ENCODE data around the gene SMPD3. TPM values are rescaled to one million over a fixed set of nuclear protein-coding genes. Genes with fewer than 3 reads are reported as not detected.

Gene SMPD3
- total RNA-seq, 4 donors from 2014 or later: 0.20 to 3.3 (median 0.63) TPM

DNA sequence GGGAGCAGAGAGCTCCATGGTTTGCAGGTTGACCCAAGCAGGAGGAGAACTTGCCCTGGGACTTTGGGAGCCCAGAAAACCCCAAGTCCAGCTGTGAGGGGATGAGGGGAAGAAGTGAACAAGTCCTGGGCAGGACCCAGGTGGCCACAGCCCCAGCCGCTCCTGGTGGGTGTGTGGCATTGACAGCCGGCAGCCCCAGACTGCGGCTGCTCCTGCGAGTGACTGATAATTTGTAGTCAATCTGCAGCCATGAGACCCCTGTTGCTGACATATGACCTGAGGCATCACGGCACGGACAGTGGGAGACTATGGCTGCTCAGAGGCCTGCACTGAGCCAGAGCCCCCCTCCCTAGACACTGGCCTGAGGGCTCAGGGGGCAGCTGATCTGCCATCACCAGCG is 71.1 kb downstream of the SMPD3 start:
- DNase-seq (ENCODE audit: low spot score in 2 of 2): no peak
- TF ChIP-seq EP300 (IDR thresholded peaks at IDR 0.05) (no peak), POLR2A (IDR thresholded peaks at IDR 0.05) (no peak)
- TF ChIP-seq, protein P1, sequence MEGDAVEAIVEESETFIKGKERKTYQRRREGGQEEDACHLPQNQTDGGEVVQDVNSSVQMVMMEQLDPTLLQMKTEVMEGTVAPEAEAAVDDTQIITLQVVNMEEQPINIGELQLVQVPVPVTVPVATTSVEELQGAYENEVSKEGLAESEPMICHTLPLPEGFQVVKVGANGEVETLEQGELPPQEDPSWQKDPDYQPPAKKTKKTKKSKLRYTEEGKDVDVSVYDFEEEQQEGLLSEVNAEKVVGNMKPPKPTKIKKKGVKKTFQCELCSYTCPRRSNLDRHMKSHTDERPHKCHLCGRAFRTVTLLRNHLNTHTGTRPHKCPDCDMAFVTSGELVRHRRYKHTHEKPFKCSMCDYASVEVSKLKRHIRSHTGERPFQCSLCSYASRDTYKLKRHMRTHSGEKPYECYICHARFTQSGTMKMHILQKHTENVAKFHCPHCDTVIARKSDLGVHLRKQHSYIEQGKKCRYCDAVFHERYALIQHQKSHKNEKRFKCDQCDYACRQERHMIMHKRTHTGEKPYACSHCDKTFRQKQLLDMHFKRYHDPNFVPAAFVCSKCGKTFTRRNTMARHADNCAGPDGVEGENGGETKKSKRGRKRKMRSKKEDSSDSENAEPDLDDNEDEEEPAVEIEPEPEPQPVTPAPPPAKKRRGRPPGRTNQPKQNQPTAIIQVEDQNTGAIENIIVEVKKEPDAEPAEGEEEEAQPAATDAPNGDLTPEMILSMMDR (IDR thresholded peaks at IDR 0.05): no peak
- 80 to 88% methylated on average over 3 to 6 of the region's 7 CpGs for WGBS, 2 donors
- no peaks in the 10 kb centered on the region for H3K27me3 ChIP-seq
- no peaks in the 10 kb centered on the region for H3K4me1 ChIP-seq
- H3K36me3 ChIP-seq: no peaks in the 10 kb centered on the region
- no peak overlapping the region for H3K4me3 ChIP-seq
- H3K27ac ChIP-seq: no peak overlapping the region
- no peaks in the 10 kb centered on the region for H3K9me3 ChIP-seq

DNA sequence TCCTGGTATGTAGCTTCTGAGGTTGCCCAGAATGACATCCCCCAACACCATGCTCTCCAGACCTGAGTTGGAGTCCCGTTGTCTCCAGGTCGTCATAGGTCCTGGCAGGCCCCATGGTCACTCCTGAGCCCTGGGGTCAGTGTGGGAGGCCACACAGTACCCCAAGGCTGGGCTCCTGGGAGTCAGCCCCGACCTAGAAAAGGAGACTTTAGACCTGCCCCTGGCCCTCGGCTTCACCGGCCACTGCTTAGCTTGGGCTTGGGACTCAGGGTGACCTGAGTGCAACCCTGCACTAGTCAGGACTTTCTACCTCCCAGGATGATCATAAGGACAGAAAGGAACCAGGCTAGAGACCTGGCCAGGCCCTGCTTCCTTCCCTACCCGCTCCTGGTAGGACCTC is 71.7 kb downstream of the SMPD3 start:
- Histone ChIP-seq H3K36me3 (no peaks in the 10 kb centered on the region), H3K27ac (no peak overlapping the region), H3K4me3 (no peak overlapping the region), H3K9me3 (no peaks in the 10 kb centered on the region), H3K27me3 (no peaks in the 10 kb centered on the region), H3K4me1 (no peaks in the 10 kb centered on the region)
- WGBS, 2 donors: 87 to 90% methylated on average over 4 to 6 of the region's 6 CpGs
- TF ChIP-seq POLR2A (IDR thresholded peaks at IDR 0.05) (no peak), EP300 (IDR thresholded peaks at IDR 0.05) (no peak)
- TF ChIP-seq, protein P1 (IDR thresholded peaks at IDR 0.05): no peak
- DNase-seq (ENCODE audit: low spot score in 2 of 2): no peak

DNA sequence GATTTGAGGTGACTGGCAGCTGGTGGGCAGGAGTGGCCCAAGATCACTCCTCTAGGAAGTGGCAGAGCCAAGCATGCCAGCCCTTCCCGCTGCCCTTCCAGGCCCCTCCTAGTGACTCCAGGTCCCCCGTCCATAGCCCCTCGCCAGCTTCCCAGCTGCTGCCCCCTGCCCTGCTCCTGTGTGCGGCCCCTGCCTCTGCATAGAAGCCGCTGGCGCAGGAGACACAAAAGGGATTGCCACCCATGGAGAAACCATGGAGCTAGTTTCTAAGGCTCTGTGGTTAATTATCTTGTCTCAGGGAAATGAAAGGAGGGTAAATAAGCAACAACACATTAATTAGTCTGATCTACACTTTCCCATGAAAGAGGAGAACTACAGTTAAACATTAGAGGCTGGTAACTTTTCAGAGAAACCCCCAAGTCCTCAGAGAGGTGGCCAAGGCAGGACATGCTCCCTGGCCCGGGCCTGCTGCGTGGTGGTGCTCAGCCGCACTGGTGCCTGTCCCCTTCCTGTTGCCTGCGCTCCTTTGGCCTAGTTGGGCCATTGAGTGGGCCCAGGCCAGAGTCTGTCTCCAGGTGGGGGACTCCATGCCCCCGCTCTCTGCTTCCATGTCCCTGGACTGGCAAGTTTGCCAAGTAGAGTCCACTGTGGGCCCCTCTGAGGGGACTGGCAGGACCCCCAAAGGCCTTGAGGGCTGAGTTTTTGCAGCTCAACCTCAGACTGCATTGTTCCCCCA is 72.3 kb downstream of the SMPD3 start:
- 81 to 89% methylated on average over 9 to 10 of the region's 11 CpGs for WGBS, 2 donors
- H3K36me3 ChIP-seq: no peaks in the 10 kb centered on the region
- no peaks in the 10 kb centered on the region for H3K9me3 ChIP-seq
- H3K27me3 ChIP-seq: no peaks in the 10 kb centered on the region
- no peak overlapping the region for H3K4me3 ChIP-seq
- H3K27ac ChIP-seq: no peak overlapping the region
- H3K4me1 ChIP-seq: no peaks in the 10 kb centered on the region
- no peak for DNase-seq (ENCODE audit: low spot score in 2 of 2)
- TF ChIP-seq POLR2A (IDR thresholded peaks at IDR 0.05) (no peak), EP300 (IDR thresholded peaks at IDR 0.05) (no peak)
- TF ChIP-seq, protein P1 (IDR thresholded peaks at IDR 0.05): no peak

DNA sequence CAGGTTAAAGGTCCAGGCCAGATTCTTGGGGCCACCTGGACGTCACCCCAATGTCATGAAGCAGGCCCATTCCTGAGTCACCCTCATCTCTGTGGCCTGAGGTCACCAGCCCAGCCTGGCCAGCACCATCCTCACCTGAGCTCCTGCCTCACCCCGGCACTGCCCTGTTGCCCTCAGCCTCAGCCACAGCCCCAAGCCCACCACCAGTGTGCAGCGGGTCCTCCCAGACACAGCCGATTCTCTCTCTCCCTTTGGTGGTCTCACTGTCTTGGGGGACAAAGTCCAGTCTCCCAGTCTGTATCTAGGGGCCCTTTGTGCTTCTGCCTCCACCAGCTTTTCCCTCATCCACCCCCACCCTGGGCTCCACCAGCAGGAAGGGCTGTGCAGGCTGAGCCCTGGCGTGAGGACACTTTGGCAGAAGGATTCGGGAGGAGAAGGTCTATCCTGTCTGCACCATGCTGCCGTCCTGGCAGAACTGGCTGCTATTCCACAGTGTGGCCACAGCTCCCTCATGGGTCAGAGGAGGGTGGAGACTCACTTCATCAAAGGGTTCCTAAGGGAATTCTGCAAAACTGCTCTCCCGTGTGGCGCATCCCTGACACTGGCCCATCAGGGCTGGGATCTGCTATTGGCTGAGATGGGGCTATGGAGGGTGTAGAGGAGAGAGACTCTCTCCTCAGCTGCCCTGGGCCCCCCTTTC is 73.2 kb downstream of the SMPD3 start:
- Histone ChIP-seq H3K4me1 (no peaks in the 10 kb centered on the region), H3K36me3 (no peaks in the 10 kb centered on the region), H3K9me3 (no peaks in the 10 kb centered on the region), H3K27me3 (no peaks in the 10 kb centered on the region), H3K4me3 (no peak overlapping the region), H3K27ac (no peak overlapping the region)
- no peak for DNase-seq (ENCODE audit: low spot score in 2 of 2)
- 68 to 81% methylated on average over 6 to 9 of the region's 9 CpGs for WGBS, 2 donors
- TF ChIP-seq EP300 (IDR thresholded peaks at IDR 0.05) (no peak), POLR2A (IDR thresholded peaks at IDR 0.05) (no peak)
- TF ChIP-seq, protein P1 (IDR thresholded peaks at IDR 0.05): no peak

- no peaks in the 10 kb centered on the region for H3K36me3 ChIP-seq
- H3K27me3 ChIP-seq: no peaks in the 10 kb centered on the region
- peaks cover 0 to 1% (median 0%) of the 10 kb centered on the region in 4 donors for H3K4me1 ChIP-seq
- 81 to 93% methylated on average over 9 to 10 of the region's 10 CpGs for whole genome bisulfite sequencing, 2 donors
- H3K27ac ChIP-seq: no peak overlapping the region
- no peaks in the 10 kb centered on the region for H3K9me3 ChIP-seq
- TF ChIP-seq POLR2A (IDR thresholded peaks at IDR 0.05) (no peak), EP300 (IDR thresholded peaks at IDR 0.05) (no peak)
- TF ChIP-seq, protein P1 (IDR thresholded peaks at IDR 0.05): no peak
- DNase-seq (ENCODE audit: low spot score in 2 of 2): no peak
- no peak overlapping the region for H3K4me3 ChIP-seq
Measured at GRCh38 chr16:68374246-68374805, 74.0 kb downstream of the SMPD3 start.
